Activated naive CD4-positive, alpha-beta T cell treated with anti-CD3 and anti-CD28 coated beads, Interleukin-2, amount 50 U/mL, for 16 hours (primary cell): ENCODE results near the gene PTPN18.
A peak's percentile ranks its signal among the peaks of the same experiment; 100 is the strongest.
"Not testable (repeated sequence)": the region's sequence is repeated elsewhere in the genome, so short reads cannot be mapped to it uniquely, and the experiment has no call there.

Experiments
- DNase-seq: peaks from one replicate; pipeline ENCODE4 v3.0.0-alpha.2; 2020

Gene PTPN18

GRCh38 chr2:130355578-130356431 lies at the start of gene PTPN18:
PTPN18 (plus strand) TSS chr2:130356056; CDS start chr2:130356108, 52 bp downstream.
- DNase-seq = peak; percentile 65

DNA sequence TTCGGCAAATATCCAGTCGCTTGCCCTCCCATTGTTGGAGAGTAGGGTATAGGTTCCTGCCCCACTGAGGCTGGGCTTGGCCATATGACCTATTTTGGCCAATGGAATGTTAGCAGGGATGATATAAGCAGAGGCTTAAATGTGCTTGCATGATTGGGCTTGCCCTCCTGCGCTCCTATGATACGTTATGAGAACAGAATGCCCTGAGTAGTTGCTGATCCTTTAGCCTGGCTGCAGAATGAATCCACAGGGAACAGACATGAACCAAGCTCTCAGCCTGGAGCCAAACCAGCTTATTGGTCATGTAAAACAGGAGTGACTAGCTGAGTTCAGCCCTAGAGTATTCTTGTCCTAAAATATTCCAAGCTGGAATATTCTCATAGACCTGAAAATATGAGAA lies 48.0 kb upstream of the PTPN18 start:
- no peak for DNase-seq

DNA sequence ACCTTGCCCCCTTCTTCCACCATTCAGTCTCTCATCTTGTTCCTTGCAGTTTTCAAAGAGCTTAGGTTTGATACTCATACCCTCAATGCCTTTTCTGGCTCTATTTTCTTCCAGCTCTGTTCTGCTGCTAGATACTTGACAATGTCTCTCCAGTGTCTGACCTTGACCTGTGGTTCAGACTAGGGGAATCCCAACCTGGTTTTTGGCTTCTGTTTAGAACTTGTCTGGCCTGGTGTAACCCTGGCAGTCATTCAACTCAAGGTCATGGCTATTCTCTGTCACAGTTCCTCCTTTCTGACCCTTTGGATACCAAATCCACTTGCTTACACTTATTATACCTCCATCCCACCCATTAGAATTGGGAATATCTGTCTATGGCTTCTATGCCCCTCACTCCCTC lies 45.0 kb upstream of the PTPN18 start:
- no peak for DNase-seq

- DNase-seq = no peak
Measured at GRCh38 chr2:130313812-130314334, 42.0 kb upstream of the PTPN18 start.

DNA sequence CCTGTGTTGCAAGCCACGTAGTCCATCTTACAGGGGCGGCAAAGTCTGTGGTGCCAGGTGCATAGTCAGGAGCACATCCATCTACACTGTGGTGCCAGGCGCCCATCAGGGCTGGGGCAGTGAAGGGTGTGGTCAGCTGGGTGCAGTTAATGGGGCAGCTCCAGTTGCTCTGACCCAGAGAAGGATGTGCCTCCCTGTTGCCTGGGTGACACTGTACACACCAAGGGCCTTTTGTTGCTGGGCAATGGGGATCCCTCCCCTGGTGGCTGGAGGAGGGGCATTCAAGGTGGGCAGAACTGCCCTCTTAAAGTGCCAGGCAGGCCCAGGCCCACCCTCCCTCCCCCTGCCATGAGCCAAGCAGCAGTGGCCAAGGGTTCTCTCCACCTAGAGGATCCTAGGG lies 41.5 kb upstream of the PTPN18 start:
- DNase-seq = no peak

DNA sequence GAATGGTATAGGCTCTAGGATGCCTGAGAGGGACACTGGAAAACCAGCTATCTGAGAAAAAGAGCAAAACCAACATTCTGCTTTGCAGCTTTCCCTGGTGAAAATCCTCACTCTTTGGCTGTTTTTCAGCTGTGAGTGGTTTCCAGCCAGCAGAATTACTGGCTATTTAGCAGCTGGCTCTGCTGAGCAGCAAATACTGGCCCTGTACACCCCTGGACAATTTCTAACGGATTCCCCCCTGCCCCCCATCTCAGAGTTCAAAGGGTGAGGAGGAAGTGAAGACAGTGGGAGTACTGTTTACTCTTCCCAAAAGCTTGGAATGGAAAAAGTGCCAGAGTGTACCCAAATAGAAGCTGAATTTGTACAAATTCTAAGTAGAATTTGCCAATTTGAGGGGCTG lies 39.3 kb upstream of the PTPN18 start:
- DNase-seq = no peak

DNA sequence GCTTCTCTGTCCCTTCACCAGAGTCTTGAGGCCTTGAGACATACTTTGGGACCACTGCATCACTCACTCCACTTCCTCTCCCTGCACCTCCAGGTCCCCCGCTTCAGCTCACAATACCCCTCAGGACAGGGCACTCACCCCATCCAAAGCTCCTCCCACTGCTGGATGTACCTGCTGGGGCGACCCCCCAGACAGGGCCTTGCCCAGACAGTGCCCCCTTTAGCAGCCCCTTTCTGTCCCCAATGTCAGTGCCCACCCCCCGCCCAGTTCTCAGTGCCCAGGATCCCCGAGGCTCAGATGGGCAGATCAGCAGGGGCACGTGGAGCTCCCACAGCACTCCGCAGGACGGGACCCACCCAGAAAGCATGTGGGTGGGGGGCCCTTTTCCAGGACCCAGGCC lies 37.0 kb upstream of the PTPN18 start:
- no peak for DNase-seq

DNA sequence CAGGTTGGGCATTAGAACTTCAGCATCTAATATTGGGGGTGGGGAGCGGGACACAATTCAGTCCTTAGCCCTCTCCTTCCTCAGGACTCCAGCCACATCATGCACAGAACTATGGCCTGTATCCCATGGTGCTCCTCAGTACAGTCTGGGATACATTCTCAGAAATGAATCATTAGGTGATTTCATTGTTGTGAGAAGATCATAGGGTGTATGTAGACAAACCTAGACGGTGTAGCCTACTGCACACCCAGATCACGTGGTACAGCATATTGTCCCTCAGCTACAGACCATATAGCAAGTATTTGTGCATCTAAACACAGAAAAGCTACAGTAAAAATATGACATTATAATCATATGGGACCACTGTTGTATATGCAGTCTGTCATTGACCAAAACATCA lies 36.3 kb upstream of the PTPN18 start:
- DNase-seq = no peak

- no peak for DNase-seq
Measured at GRCh38 chr2:130327703-130328527, 27.9 kb upstream of the PTPN18 start.

DNA sequence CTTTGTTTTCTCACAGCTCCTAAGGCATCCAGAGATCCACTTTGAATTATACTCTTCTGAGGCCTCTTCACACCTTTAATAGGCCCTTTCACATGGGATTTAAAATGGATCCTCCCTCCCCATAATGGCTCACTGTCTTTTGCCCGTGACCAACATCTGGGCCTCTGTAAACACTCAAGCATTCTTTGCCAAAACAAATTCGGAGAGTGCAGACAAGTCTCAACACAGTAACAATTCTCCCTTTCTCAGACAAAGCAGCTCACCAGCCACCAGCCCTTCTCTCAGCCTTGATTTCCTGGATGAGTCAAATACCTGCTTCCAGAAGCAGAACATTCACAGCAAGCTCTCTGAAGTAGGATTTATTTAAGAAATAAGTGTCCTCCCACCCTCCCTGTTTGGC lies 27.1 kb upstream of the PTPN18 start:
- DNase-seq = no peak

GRCh38 chr2:130332271-130333073 lies 23.4 kb upstream of the PTPN18 start:
- peak; percentile 72 for DNase-seq

- DNase-seq = not testable (repeated sequence)
Measured at GRCh38 chr2:130333253-130333652, 22.6 kb upstream of the PTPN18 start.

DNA sequence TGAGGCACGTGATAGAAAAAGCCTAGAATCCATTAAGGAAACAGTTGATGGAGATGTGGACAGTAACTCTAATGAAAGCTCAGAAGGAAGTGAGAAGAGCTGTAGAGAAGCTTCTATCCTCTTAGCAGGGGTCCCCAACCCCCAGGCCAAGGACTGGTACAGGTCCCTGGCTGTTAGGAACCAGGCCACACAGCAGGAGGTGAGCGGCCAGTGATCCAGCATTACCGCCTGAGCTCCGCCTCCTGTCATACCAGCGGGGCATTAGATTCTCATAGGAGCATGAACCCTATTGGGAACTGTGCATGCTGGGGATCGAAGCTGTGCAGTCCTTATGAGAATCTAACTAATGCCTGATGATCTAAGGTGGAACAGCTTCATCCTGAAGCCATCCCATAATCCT lies 21.8 kb upstream of the PTPN18 start:
- DNase-seq = no peak

GRCh38 chr2:130335226-130335625 lies 20.6 kb upstream of the PTPN18 start:
- DNase-seq = no peak

GRCh38 chr2:130336150-130336876 lies 19.5 kb upstream of the PTPN18 start:
- DNase-seq = no peak

DNA sequence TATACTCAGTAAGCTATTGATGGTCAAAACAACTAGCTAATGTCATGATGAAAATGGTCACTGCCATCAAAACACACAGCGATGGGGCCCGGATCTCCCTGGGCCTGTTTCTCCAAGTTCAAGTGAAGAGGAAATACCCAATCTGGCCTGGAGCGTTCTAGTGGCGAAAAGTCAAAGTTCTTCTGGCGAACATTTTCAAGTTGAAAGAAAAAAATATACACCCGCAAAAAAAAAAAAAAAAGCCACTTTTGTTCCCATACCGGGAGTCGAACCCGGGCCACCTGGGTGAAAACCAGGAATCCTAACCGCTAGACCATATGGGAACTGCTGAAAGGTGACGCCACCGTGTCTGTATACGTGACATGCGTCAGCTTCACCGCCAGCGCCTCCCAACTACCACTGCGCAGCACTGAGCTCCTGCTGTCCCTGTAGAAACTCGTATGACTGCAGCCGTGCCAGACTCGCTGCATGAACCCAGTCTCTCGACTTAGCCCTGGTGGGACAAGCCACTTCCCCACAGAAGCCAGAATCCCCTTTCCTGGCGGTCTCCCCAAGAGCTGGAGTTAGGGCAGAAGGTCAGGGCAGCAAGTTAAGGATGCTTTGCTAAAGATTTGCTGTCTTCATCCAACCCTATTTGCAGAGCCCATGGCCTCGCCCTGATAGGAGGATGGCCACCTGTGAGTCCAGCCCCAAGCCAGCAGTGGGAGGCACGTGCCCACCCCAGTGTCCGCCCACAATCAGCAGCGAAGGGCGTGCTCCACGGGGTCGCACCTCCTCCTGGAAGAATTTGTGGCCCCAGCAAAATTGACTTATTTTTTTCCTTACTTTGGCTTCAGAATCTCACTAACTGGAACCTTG lies 18.8 kb upstream of the PTPN18 start:
- peak; percentile 48 for DNase-seq

GRCh38 chr2:130337735-130338325 lies 18.0 kb upstream of the PTPN18 start:
- no peak for DNase-seq

GRCh38 chr2:130338793-130339345 lies 17.0 kb upstream of the PTPN18 start:
- DNase-seq = no peak

DNA sequence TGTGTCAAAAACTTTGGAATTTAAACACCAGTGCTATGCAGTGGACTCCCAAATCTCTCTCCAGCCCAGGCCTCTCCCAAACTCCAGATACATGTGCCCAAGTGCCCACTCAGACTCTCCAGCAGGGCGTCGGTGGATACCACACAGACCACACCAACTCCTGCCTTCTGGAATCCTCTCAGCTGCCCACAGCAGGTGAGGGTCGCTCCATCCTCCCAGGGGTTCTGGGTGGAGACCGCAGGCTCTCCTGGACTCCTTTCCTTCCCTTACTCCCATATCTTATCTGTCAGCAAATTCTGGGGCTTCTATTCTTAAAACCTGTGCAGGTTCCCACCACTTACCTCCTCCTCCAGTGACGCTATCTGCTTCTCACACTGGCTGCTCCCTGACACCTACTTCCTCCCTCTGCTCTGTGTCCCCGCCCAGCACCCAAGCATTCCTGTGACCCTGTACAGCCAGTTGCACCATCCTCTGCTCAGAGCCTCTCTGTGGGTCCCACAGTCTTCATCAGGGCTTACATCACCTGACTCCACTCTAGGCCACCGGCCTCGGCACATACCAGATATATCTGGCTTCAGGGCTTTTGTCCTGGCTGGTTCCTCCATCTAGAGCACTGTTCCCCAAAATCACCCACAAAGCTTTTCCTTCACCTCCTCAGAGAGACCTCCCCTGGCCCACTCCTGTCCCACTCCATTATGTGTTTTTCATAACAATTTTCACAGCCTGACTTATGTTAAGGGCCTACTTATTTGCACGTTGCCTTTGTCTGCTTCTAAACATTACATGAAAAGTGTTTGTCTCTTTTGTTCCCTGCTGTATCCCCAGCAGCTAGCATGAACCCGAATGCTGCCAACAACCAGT lies 15.7 kb upstream of the PTPN18 start:
- DNase-seq = no peak
